PC-3 (cell line): ENCODE measurements around the gene GOLGA1.

Experiments used
- CTCF ChIP-seq: fragments of 300-600 bp; sonication (generic); conservative IDR thresholded peaks from 2 replicates; pipeline ENCODE4 v1.5.1; 2017; ENCODE audit warnings: antibody characterized with exemption, low read depth, mild to moderate bottlenecking, low read length
- EZH2 ChIP-seq: fragments of 300-600 bp; sonication (generic); IDR thresholded peaks from one replicate; pipeline ENCODE4 v1.6.1; 2017; ENCODE audit warnings: antibody characterized with exemption, mild to moderate bottlenecking, low read length; ENCODE audit not compliant: unreplicated experiment
- EZH2phosphoT487 ChIP-seq: fragments of 300-600 bp; sonication (generic); IDR thresholded peaks from 2 replicates; pipeline ENCODE4 v1.6.1; 2018; ENCODE audit warnings: mild to moderate bottlenecking, antibody characterized with exemption, low read length, borderline replicate concordance

- TF ChIP-seq CTCF (no peak), EZH2 (no peak), EZH2phosphoT487 (no peak)
Measured at GRCh38 chr9:124960409-124960752, 19.5 kb upstream of the GOLGA1 start.
